Hypothalamus (tissue), 51 donors: ENCODE data around the gene RBBP4.

ENCODE experiments used
- DNase-seq, 51 donors: peaks; one replicate each; lab custom pipeline; 2025; lab: John Stamatoyannopoulos, UW

The RBBP4 gene

GRCh38 chr1:32716312-32717148 is 65.5 kb downstream of the RBBP4 start:
- DNase-seq = peak in 7 of 51 donors; percentile 10 to 54 (median 15)

DNA sequence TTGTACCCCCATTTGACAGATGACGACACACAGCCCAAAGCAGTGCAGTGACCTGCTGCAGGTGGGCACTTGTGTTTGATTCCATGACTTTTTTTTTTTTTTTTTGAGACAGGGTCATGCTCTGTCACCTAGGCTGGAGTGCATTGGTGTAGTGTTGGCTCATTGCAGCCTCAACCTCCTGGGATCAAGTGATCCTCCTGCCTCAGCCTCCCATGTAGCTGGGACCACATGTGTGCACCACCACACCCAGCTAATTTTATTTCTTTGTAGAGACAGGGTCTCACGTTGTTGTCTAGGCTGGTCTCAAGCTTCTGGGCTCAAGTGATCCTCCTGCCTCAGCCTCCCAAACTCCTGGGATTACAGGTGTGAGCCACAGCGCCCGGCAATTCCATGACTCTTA is 66.5 kb downstream of the RBBP4 start:
- no peak for DNase-seq

- no peak for DNase-seq
Observed at GRCh38 chr1:32718036-32718435, 67.0 kb downstream of the RBBP4 start.

GRCh38 chr1:32718527-32718926 is 67.5 kb downstream of the RBBP4 start:
- DNase-seq = no peak

- no peak for DNase-seq
Observed at GRCh38 chr1:32719681-32720275, 68.8 kb downstream of the RBBP4 start.

GRCh38 chr1:32724678-32725614 is 73.9 kb downstream of the RBBP4 start:
- peak in 1 of 51 donors; percentile 58 for DNase-seq

- DNase-seq = no peak
Observed at GRCh38 chr1:32725615-32725982, 74.6 kb downstream of the RBBP4 start.

GRCh38 chr1:32727876-32728275 is 76.9 kb downstream of the RBBP4 start:
- no peak for DNase-seq

DNA sequence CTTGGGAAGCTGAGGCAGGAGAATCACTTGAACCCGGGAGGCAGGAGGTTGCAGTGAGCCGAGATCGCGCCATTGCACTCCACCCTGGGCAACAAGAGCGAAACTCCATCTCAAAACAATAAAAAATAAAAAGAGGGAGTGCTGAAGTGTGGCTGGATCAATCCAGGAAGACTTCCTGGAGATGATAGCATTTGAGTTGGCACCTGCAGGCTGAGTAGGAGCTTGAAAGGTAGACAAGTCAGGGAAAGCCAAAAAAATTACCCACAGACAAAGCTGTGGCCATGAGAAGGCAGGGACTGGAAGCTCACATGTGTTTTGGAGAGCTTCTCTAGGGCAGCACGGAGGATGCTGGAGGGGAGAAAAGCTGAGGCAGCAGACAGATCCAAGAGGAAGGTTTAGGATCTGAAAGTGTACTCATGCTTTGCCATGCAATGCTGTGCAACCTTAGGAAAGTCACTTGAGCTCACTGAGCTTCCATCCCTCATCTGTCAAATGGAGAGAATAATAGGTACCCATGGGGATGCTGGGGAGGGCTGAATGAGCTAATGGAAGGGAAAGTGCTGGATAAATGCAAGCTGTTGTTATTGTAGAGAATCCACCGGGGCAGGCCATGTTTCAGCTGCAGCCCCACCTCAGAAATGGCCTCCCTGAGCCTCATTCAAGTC is 77.5 kb downstream of the RBBP4 start:
- no peak for DNase-seq

GRCh38 chr1:32729254-32730046 is 78.4 kb downstream of the RBBP4 start:
- DNase-seq = no peak

GRCh38 chr1:32733582-32734321 is 82.7 kb downstream of the RBBP4 start:
- DNase-seq = no peak
